A673 (cell line): ENCODE results near the gene FRAT1.

Experiments
- EZH2 ChIP-seq: fragments of 200-600 bp; sonication (generic); IDR thresholded peaks from 2 replicates; pipeline ENCODE4 v1.6.1; 2017; ENCODE audit warnings: borderline replicate concordance, low read depth, mild to moderate bottlenecking, mixed read lengths, antibody characterized with exemption, low read length; ENCODE audit not compliant: poor library complexity, severe bottlenecking
- TF ChIP-seq, protein P1 (sequence below): fragments of 300-800, 200-600 bp; sonication (generic); conservative IDR thresholded peaks from 2 replicates; pipeline ENCODE4 v1.5.1; 2017; ENCODE audit warnings: low read depth, mild to moderate bottlenecking, antibody characterized with exemption, low read length, moderate library complexity, mixed read lengths

DNA sequence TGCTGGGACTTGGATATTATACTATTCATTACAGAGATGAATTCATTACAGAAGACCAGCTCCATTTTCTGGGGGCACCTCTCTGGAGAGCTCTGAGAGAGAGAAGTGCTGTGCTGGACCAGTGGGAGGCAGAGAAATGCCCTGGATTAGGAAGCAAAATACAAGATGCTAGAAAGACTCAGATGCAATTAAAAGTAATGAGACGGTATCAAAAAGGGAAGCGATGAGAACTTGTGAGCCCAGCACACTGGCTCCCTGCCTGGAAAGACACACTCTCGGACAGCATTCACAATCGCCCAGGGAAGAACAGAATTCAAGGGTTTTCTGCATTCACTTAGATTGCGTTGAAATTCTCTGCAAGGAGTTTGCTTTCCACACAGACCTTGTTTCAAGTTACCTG, 19.0 kb downstream of the FRAT1 start:
- no peak for TF ChIP-seq EZH2
- TF ChIP-seq, protein P1, sequence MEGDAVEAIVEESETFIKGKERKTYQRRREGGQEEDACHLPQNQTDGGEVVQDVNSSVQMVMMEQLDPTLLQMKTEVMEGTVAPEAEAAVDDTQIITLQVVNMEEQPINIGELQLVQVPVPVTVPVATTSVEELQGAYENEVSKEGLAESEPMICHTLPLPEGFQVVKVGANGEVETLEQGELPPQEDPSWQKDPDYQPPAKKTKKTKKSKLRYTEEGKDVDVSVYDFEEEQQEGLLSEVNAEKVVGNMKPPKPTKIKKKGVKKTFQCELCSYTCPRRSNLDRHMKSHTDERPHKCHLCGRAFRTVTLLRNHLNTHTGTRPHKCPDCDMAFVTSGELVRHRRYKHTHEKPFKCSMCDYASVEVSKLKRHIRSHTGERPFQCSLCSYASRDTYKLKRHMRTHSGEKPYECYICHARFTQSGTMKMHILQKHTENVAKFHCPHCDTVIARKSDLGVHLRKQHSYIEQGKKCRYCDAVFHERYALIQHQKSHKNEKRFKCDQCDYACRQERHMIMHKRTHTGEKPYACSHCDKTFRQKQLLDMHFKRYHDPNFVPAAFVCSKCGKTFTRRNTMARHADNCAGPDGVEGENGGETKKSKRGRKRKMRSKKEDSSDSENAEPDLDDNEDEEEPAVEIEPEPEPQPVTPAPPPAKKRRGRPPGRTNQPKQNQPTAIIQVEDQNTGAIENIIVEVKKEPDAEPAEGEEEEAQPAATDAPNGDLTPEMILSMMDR, result no peak
